ENCODE data around the gene NEUROG3. TPM values are rescaled to one million over a fixed set of nuclear protein-coding genes. Genes with fewer than 3 reads are reported as not detected.

NEUROG3 gene
- total and polyA plus RNA-seq, 8 donors = not detected

GRCh38 chr10:69553328-69553727, 19.9 kb downstream of the NEUROG3 start:
- Histone ChIP-seq H3K36me3 (no peaks in the 10 kb centered on the region), H3K27ac (no peak overlapping the region), H3K4me1 (no peaks in the 10 kb centered on the region), H3K4me3 (no peak overlapping the region), H3K27me3 (peaks cover 0 to 47% (median 7%) of the 10 kb centered on the region in 3 donors), H3K9me3 (peaks cover 0 to 32% (median 27%) of the 10 kb centered on the region in 4 donors)
- 79 to 92% (median 83%) methylated on average over 4 of the region's 4 CpGs for WGBS, 5 donors
- intact Hi-C loops (cut with DNase I; ENCODE audit: low total_unique reads) = no loop called here
- no peak for TF ChIP-seq POLR2AphosphoS5 (IDR thresholded peaks at IDR 0.05)
- TF ChIP-seq EP300 (IDR thresholded peaks at IDR 0.05) = no peak
- no peak for TF ChIP-seq POLR2A (IDR thresholded peaks at IDR 0.05)
- TF ChIP-seq CTCF (IDR thresholded peaks at IDR 0.05) = no peak
- no peak for DNase-seq

- peaks cover 0 to 33% (median 27%) of the 10 kb centered on the region in 4 donors for H3K9me3 ChIP-seq
- no peaks in the 10 kb centered on the region for H3K4me1 ChIP-seq
- H3K4me3 ChIP-seq = no peak overlapping the region
- TF ChIP-seq POLR2A (IDR thresholded peaks at IDR 0.05) (no peak), EP300 (IDR thresholded peaks at IDR 0.05) (no peak), POLR2AphosphoS5 (IDR thresholded peaks at IDR 0.05) (no peak), CTCF (IDR thresholded peaks at IDR 0.05) (no peak)
- no peak overlapping the region for H3K27ac ChIP-seq
- intact Hi-C loops (cut with DNase I; ENCODE audit: low total_unique reads) = no loop called here
- 0 to 27% (median 17%) methylated on average over 1 of the region's 1 CpG for WGBS, 5 donors
- DNase-seq = no peak
- no peaks in the 10 kb centered on the region for H3K36me3 ChIP-seq
- H3K27me3 ChIP-seq = peaks cover 0 to 39% (median 7%) of the 10 kb centered on the region in 3 donors
These were observed 21.0 kb downstream of the NEUROG3 start for GRCh38 chr10:69552268-69552667.

GRCh38 chr10:69549959-69550358, 23.3 kb downstream of the NEUROG3 start:
- H3K36me3 ChIP-seq = no peaks in the 10 kb centered on the region
- H3K4me1 ChIP-seq = no peaks in the 10 kb centered on the region
- H3K9me3 ChIP-seq = peaks cover 0 to 33% (median 27%) of the 10 kb centered on the region in 4 donors
- H3K27ac ChIP-seq = no peak overlapping the region
- H3K27me3 ChIP-seq = peaks cover 0 to 22% (median 7%) of the 10 kb centered on the region in 3 donors
- intact Hi-C loops (cut with DNase I; ENCODE audit: low total_unique reads) = no loop called here
- no peak for DNase-seq
- H3K4me3 ChIP-seq = no peak overlapping the region
- no peak for TF ChIP-seq EP300 (IDR thresholded peaks at IDR 0.05)
- TF ChIP-seq POLR2AphosphoS5 (IDR thresholded peaks at IDR 0.05) = no peak
- TF ChIP-seq CTCF (IDR thresholded peaks at IDR 0.05) = no peak
- TF ChIP-seq POLR2A (IDR thresholded peaks at IDR 0.05) = no peak

GRCh38 chr10:69541463-69541862, 31.8 kb downstream of the NEUROG3 start:
- Histone ChIP-seq H3K9me3 (peaks cover 0 to 27% (median 5%) of the 10 kb centered on the region in 4 donors), H3K4me1 (no peaks in the 10 kb centered on the region), H3K36me3 (no peaks in the 10 kb centered on the region), H3K27ac (no peak overlapping the region), H3K27me3 (no peaks in the 10 kb centered on the region), H3K4me3 (no peak overlapping the region)
- no peak for TF ChIP-seq CTCF (IDR thresholded peaks at IDR 0.05)
- no peak for TF ChIP-seq POLR2AphosphoS5 (IDR thresholded peaks at IDR 0.05)
- TF ChIP-seq POLR2A (IDR thresholded peaks at IDR 0.05) = no peak
- no peak for DNase-seq
- intact Hi-C loops (cut with DNase I; ENCODE audit: low total_unique reads) = no loop called here
- WGBS, 5 donors = 50 to 91% (median 71%) methylated on average over 2 of the region's 2 CpGs

Measured in stomach (tissue), 9 donors.